Measurements from ENCODE around the gene DYNLT4.

Gene DYNLT4

GRCh38 chr1:44788120-44788860, 18.9 kb downstream of the DYNLT4 start, which contains the start of gene BEST4:
TSS of gene BEST4 (minus strand) at chr1:44788170. CDS start at chr1:44787705, 465 bp downstream.
- DNase-seq (ENCODE audit: extremely low read depth, insufficient read length) = no peak
- H3K27me3 ChIP-seq (replicated peaks; ENCODE audit: control insufficient read depth, insufficient read depth, low read length) = no peaks in the 10 kb centered on the region
- no peak within 1 kb of the TSS for H3K4me3 ChIP-seq (replicated peaks; ENCODE audit: low read depth, low read length)
- TF ChIP-seq, protein P1, sequence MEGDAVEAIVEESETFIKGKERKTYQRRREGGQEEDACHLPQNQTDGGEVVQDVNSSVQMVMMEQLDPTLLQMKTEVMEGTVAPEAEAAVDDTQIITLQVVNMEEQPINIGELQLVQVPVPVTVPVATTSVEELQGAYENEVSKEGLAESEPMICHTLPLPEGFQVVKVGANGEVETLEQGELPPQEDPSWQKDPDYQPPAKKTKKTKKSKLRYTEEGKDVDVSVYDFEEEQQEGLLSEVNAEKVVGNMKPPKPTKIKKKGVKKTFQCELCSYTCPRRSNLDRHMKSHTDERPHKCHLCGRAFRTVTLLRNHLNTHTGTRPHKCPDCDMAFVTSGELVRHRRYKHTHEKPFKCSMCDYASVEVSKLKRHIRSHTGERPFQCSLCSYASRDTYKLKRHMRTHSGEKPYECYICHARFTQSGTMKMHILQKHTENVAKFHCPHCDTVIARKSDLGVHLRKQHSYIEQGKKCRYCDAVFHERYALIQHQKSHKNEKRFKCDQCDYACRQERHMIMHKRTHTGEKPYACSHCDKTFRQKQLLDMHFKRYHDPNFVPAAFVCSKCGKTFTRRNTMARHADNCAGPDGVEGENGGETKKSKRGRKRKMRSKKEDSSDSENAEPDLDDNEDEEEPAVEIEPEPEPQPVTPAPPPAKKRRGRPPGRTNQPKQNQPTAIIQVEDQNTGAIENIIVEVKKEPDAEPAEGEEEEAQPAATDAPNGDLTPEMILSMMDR (IDR thresholded peaks at IDR 0.05; ENCODE audit: insufficient read depth, low read length, poor library complexity, severe bottlenecking) = no peak
- no peaks in the 10 kb centered on the region for H3K36me3 ChIP-seq (ENCODE audit: control insufficient read depth, insufficient read depth, low read length)

DNA sequence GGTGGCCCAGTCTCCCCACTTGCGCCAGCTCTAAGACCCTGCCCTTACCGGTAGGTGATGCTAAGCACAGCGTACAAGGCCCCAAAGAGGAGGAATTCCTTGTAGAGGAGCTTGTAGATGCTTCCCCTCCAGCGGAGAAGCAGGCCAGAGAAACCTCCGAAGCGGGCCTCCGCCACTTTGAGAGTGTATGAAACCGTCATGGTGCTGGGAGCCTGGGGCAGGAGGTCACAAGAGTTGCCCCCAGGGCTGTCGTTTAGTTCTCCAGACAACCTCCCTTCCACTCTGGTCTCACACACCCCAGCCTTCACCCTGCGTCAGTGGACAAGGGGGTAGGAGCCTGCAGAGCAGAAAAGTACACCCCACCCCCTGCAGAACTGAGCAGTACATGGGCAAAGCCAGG, 19.6 kb downstream of the DYNLT4 start:
- TF ChIP-seq, protein P1 (IDR thresholded peaks at IDR 0.05; ENCODE audit: insufficient read depth, low read length, poor library complexity, severe bottlenecking) = no peak
- Histone ChIP-seq H3K36me3 (ENCODE audit: control insufficient read depth, insufficient read depth, low read length) (peaks cover 1% of the 10 kb centered on the region; the same call in 1 of the 2 replicates), H3K4me3 (replicated peaks; ENCODE audit: low read depth, low read length) (no peak overlapping the region), H3K27me3 (replicated peaks; ENCODE audit: control insufficient read depth, insufficient read depth, low read length) (no peaks in the 10 kb centered on the region)
- no peak for DNase-seq (ENCODE audit: extremely low read depth, insufficient read length)

GRCh38 chr1:44786841-44787426, 20.2 kb downstream of the DYNLT4 start:
- Histone ChIP-seq H3K36me3 (ENCODE audit: control insufficient read depth, insufficient read depth, low read length) (peaks cover 1% of the 10 kb centered on the region; the same call in 1 of the 2 replicates), H3K4me3 (replicated peaks; ENCODE audit: low read depth, low read length) (no peak overlapping the region), H3K27me3 (replicated peaks; ENCODE audit: control insufficient read depth, insufficient read depth, low read length) (no peaks in the 10 kb centered on the region)
- DNase-seq (ENCODE audit: extremely low read depth, insufficient read length) = no peak
- TF ChIP-seq, protein P1 (IDR thresholded peaks at IDR 0.05; ENCODE audit: insufficient read depth, low read length, poor library complexity, severe bottlenecking) = no peak

DNA sequence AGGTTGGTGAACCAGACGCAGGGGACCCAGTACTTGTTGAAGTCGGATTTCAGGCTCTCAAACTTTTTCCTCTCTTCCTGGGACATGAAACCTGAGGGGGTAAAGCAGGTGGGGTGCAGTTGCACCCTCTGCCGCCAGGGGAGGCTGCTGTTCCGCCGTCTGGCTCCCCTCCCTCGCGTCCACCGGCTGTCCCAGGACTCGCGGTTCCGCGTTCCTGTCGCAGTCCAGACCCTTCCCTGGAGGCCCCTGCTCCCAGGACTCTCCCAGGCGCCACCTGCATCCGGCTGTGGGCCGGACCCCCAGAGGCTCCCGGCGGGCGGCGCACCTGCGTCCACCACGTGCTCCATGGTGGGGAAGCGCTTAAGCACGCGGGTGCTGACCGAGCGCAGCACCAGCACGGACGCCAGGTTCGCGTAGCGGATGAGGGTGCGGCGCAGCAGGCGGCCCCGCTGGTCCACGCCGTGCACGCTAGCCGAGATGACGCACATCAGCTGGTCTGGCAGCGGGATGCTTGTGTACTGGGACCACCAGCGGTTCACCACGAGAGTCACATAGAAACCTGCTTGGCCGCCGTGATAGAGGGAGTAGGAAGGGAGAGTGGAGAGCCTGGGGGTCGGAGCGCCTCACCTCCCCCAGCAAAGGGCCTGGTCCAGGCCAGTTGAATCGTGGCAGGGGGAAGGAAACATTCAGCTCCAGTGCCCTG, 20.9 kb downstream of the DYNLT4 start:
- peak; percentile 84 for DNase-seq (ENCODE audit: extremely low read depth, insufficient read length)
- H3K27me3 ChIP-seq (replicated peaks; ENCODE audit: control insufficient read depth, insufficient read depth, low read length) = no peaks in the 10 kb centered on the region
- peaks cover 3% of the 10 kb centered on the region for H3K36me3 ChIP-seq (ENCODE audit: control insufficient read depth, insufficient read depth, low read length)
- peak overlapping the region; percentile 48 for H3K4me3 ChIP-seq (replicated peaks; ENCODE audit: low read depth, low read length)
- TF ChIP-seq, protein P1 (IDR thresholded peaks at IDR 0.05; ENCODE audit: insufficient read depth, low read length, poor library complexity, severe bottlenecking) = peak; percentile 100

DNA sequence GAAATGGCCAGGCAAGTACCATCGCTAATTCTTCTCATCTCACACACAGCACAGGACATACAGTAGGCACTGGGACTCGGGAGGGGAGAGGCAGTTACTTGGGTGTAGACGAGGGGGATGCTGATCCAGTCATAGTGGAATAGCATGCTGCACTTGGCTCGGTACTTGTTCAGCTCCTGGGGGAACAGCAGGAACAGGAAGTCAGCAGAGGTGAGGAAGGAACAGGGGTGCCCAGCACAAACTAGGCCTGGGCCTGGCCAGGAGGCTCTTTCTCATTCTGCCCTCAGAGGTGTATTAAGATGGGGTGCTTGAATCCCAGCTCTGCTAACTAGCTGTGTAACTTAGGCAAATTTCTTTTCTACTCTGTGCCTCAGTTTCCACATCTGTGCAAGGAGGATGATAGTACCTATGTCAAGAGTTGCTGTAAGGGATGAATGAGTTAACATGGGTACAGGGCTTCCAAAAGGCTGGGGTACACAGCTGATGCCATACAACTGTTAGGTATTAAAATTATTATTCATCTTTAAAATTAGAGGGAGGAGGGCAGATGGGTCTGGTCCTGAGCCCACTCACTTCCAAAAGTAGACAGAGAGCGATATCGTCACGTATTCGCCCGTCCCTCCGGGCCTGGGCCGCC, 21.5 kb downstream of the DYNLT4 start:
- Histone ChIP-seq H3K4me3 (replicated peaks; ENCODE audit: low read depth, low read length) (peak overlapping the region; percentile 48), H3K36me3 (ENCODE audit: control insufficient read depth, insufficient read depth, low read length) (peaks cover 6% of the 10 kb centered on the region), H3K27me3 (replicated peaks; ENCODE audit: control insufficient read depth, insufficient read depth, low read length) (no peaks in the 10 kb centered on the region)
- TF ChIP-seq, protein P1 (IDR thresholded peaks at IDR 0.05; ENCODE audit: insufficient read depth, low read length, poor library complexity, severe bottlenecking) = no peak
- DNase-seq (ENCODE audit: extremely low read depth, insufficient read length) = no peak
